Activated T-cell treated with anti-CD3 and anti-CD28 coated beads, Interleukin-2, amount 50 U/mL, for 1 hour (primary cell): ENCODE results near the gene TRIM21.
"Not testable (repeated sequence)": the region's sequence is repeated elsewhere in the genome, so short reads cannot be mapped to it uniquely, and the experiment has no call there.

Source experiments
- DNase-seq: peaks from one replicate; pipeline ENCODE4 v3.0.0-alpha.2; 2020

TRIM21 gene

DNA sequence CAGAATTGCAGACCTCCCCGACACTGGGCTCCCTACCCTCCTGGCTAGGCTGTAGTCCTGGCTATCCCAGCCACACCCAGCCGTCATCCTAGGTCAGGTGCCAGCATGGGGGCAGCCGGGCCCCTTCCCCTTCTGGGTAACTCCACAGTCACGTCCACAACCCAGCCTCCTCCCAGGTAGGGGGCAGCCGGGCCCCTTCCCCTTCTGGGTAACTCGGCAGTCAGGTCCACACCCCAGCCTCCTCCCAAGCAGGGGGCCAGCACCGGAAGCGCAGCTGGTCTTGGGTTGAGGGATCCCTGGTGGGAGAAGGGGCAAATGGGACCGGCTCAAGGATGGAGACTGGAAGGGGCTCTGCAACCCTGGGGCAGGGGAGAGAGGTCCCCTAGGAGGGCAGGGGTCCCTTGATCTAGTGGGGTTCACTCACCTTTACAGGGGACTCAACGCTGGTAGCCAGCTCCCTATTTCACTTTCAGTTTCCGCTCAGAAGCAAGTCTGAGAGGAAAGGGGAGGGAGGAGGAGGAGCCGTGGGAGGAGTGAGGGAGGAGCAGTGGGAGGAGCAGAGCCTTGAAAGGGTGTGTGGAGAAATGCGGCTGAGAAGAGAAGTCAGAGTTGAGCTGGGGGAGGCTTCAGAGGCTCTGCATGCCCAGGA lies at the start of gene TRIM21:
TRIM21 (minus strand) TSS at position 494 of the 649 bp plus-strand sequence. CDS start 3,293 bp downstream, outside the sequence.
- DNase-seq: peak; percentile 89

GRCh38 chr11:4441515-4441914 lies 48.0 kb upstream of the TRIM21 start:
- DNase-seq: no peak

DNA sequence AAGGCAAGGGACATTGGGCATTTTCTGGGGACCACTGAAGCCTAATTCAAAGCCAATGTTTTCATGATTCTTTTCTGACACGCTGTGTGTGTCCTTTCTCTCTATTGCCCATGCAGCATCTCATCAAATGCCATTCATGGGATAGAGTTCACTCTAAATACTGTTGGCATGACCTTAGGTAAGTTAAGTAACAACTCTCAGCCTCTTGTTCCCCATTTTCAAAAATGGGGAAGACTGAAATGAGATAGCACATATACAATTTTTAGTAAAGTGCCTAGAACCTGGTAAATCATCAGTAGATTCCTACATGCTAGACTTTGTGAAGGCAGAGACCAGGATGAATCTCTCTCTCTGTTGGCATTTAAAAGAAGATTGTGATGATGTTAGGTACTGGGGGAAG lies 42.9 kb upstream of the TRIM21 start:
- no peak for DNase-seq

- DNase-seq: no peak
These were observed 40.4 kb upstream of the TRIM21 start for GRCh38 chr11:4433856-4434255.

GRCh38 chr11:4430051-4430450 lies 36.5 kb upstream of the TRIM21 start:
- no peak for DNase-seq

DNA sequence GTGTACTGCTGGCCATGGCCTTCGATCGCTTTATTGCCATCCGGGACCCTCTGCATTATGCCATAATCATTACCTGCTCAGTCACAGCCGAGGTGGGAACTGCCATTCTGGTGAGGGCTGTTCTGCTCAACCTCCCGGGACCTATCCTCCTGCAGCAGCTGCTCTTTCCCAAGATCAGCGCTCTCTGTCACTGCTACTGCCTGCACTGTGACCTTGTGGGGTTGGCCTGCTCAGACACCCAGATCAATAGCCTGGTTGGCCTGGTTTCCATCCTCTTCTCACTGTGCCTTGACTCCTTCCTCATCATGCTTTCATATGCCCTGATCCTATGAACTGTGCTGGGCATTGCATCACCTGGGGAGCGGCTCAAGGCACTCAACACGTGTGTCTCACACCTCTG lies 24.9 kb upstream of the TRIM21 start:
- DNase-seq: no peak

- no peak for DNase-seq
These were observed 23.3 kb upstream of the TRIM21 start for GRCh38 chr11:4416816-4417215.

- no peak for DNase-seq
These were observed 22.8 kb upstream of the TRIM21 start for GRCh38 chr11:4416306-4416705.

GRCh38 chr11:4406206-4406605 lies 12.7 kb upstream of the TRIM21 start:
- not testable (repeated sequence) for DNase-seq

GRCh38 chr11:4393858-4394223 lies 339 bp upstream of the TRIM21 start:
- DNase-seq: no peak

DNA sequence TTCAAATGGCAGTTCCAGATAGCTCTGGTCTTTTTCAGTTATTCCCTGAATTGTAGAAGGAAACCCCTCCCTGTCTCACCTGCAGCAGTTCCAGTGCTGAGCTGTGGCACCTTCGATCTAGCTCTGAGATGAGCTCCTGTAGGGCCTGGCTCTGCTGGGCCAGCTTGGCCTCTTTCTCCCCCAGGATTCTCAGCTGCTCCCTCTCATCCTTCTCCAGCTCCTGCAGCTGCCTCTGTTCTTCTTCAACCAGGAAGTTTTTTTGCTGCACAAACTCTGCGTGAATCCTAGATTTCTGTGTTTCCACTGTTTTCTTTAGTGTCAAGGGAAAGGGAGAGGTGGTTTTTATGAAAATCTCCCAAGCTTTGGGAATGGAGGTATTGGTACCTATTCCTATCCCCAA lies 5.3 kb downstream of the TRIM21 start:
- no peak for DNase-seq

GRCh38 chr11:4385978-4386740 lies 7.3 kb downstream of the TRIM21 start:
- no peak for DNase-seq

- DNase-seq: no peak
These were observed 11.6 kb downstream of the TRIM21 start for GRCh38 chr11:4381901-4382300.

DNA sequence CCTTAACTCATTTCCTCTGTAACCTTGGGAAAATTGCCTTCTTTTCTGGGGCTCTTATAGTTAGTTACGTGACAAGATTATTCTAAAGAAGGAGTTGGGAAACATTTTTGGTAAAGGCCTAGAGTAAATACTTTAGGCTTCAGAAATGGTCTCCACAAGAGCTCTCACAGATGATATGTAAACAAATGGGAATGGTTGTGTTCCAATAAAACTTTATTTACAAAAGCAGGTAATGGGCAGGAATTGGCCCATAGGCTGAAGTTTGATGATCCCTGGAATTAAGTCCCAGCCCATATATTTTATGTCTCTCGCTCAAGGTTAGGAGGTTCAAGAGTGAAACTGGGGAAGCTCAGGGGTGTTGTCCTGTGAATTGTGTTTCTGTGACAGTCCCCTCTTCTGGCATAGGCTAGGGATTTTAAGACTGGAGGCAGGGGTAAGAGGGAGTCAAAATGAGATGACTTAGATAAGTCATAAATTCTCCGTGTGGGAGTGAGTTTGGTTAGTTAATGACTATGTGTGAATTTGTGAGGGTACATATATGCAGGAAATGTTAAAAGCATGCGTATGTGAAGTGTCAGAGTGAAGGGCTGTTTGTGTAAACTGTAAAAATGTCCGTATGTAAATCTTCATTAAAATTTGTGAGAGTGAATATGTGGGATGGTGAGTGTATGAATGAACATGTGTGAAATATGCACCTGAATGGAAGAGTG lies 17.9 kb downstream of the TRIM21 start:
- DNase-seq: no peak

- DNase-seq: no peak
These were observed 23.3 kb downstream of the TRIM21 start for GRCh38 chr11:4370166-4370565.

GRCh38 chr11:4368286-4368685 lies 25.2 kb downstream of the TRIM21 start, which contains the start of gene OR52B4:
TSS of gene OR52B4 (minus strand) at chr11:4368386. CDS start at chr11:4368295, 91 bp downstream.
- DNase-seq: no peak

- DNase-seq: not testable (repeated sequence)
These were observed 45.4 kb downstream of the TRIM21 start for GRCh38 chr11:4348142-4348541.

GRCh38 chr11:4345366-4345765 lies 48.1 kb downstream of the TRIM21 start:
- not testable (repeated sequence) for DNase-seq
